ENCODE results near the gene MYO7B.

MYO7B gene

GRCh38 chr2:127679680-127680361, 144.3 kb downstream of the MYO7B start:
- no peak for DNase-seq (ENCODE audit: low read depth in 2 of 2)

- DNase-seq (ENCODE audit: low read depth in 2 of 2): no peak
These were observed 145.3 kb downstream of the MYO7B start for GRCh38 chr2:127680706-127681287.

- no peak for DNase-seq (ENCODE audit: low read depth in 2 of 2)
These were observed 145.9 kb downstream of the MYO7B start for GRCh38 chr2:127681288-127681804.

GRCh38 chr2:127681976-127682857, 146.7 kb downstream of the MYO7B start:
- no peak for DNase-seq (ENCODE audit: low read depth in 2 of 2)

GRCh38 chr2:127683056-127683455, 147.6 kb downstream of the MYO7B start:
- no peak for DNase-seq (ENCODE audit: low read depth in 2 of 2)

GRCh38 chr2:127683757-127684156, 148.3 kb downstream of the MYO7B start:
- DNase-seq (ENCODE audit: low read depth in 2 of 2): no peak

- no peak for DNase-seq (ENCODE audit: low read depth in 2 of 2)
These were observed 150.1 kb downstream of the MYO7B start for GRCh38 chr2:127685410-127686080.
